Neural cell (in vitro differentiated cells): ENCODE results near the gene SLC7A6. TPM values are rescaled to one million over a fixed set of nuclear protein-coding genes. Genes with fewer than 3 reads are reported as not detected.

Source experiments
- H2AFZ ChIP-seq: fragments of 200-600, 300-800 bp; sonication (generic), shearing (Covaris generic); 2 replicates; pipeline ENCODE4 v1.6.0; 2014; ENCODE audit warnings: low read depth, mild to moderate bottlenecking, antibody characterized with exemption, low read length, moderate library complexity
- H3F3A ChIP-seq: fragments of 200-600 bp; shearing (Covaris generic); 2 replicates; pipeline ENCODE4 v1.6.1; 2016; ENCODE audit warnings: mild to moderate bottlenecking, moderate library complexity, mixed read lengths, antibody characterized with exemption, low read length; ENCODE audit not compliant: insufficient read depth, poor library complexity, severe bottlenecking
- H3K27ac ChIP-seq: fragments of 200-600, 300-800 bp; sonication (generic), shearing (Covaris generic); 2 replicates; pipeline ENCODE4 v1.5.1; 2014; ENCODE audit warnings: mild to moderate bottlenecking, low read length, moderate library complexity
- H3K27me3 ChIP-seq: fragments of 300-800, 200-600 bp; sonication (generic), shearing (Covaris generic); 2 replicates; pipeline ENCODE4 v1.6.0; 2014; ENCODE audit warnings: mild to moderate bottlenecking, low read depth, low read length, moderate library complexity; ENCODE audit not compliant: insufficient read depth
- H3K36me3 ChIP-seq: fragments of 300-800, 200-600 bp; sonication (generic), shearing (Covaris generic); 2 replicates; pipeline ENCODE4 v1.5.1; 2014; ENCODE audit warnings: mild to moderate bottlenecking, antibody characterized with exemption, low read length, moderate library complexity; ENCODE audit not compliant: insufficient read depth
- H3K4me2 ChIP-seq: fragments of 300-800, 200-600 bp; sonication (generic), shearing (Covaris generic); 2 replicates; pipeline ENCODE4 v1.6.0; 2014; ENCODE audit warnings: mild to moderate bottlenecking, low read length
- H3K4me3 ChIP-seq: fragments of 300-800, 200-600 bp; sonication (generic), shearing (Covaris generic); 2 replicates; pipeline ENCODE4 v1.5.1; 2014; ENCODE audit warnings: mild to moderate bottlenecking, low read length, moderate library complexity
- H3K79me2 ChIP-seq: fragments of 200-600 bp; shearing (Covaris generic); replicated peaks from 2 replicates; pipeline ENCODE4 v1.6.0; 2014; ENCODE audit warnings: mild to moderate bottlenecking, low read length, moderate library complexity; ENCODE audit not compliant: insufficient read depth
- H3K9ac ChIP-seq: fragments of 300-800, 200-600 bp; sonication (generic), shearing (Covaris generic); 2 replicates; pipeline ENCODE4 v1.6.1; 2016; ENCODE audit warnings: mild to moderate bottlenecking, low read length, mixed read lengths
- H3K9me2 ChIP-seq: fragments of 200-600 bp; shearing (Covaris generic); 2 replicates; pipeline ENCODE4 v1.6.1; 2016; ENCODE audit warnings: mild to moderate bottlenecking, low read length, mixed read lengths; ENCODE audit not compliant: insufficient read depth
- H3K9me3 ChIP-seq: fragments of 200-600, 300-800 bp; sonication (generic), shearing (Covaris generic); 2 replicates; pipeline ENCODE4 v1.6.1; 2016; ENCODE audit warnings: mild to moderate bottlenecking, mixed run types, low read length, moderate library complexity, mixed read lengths
- H4K20me1 ChIP-seq: fragments of 200-600 bp; shearing (Covaris generic); 2 replicates; pipeline ENCODE4 v1.6.1; 2016; ENCODE audit warnings: mild to moderate bottlenecking, mixed run types; ENCODE audit not compliant: insufficient read depth
- CTCF ChIP-seq: fragments of 450-650 bp; IDR thresholded peaks from 2 replicates; pipeline ENCODE4 v1.5.1; 2014; ENCODE audit warnings: antibody characterized with exemption, mild to moderate bottlenecking, moderate library complexity; ENCODE audit not compliant: poor library complexity, severe bottlenecking
- EP300 ChIP-seq: fragments of 450-650 bp; conservative IDR thresholded peaks from 2 replicates; pipeline ENCODE4 v1.6.1; 2014; ENCODE audit warnings: antibody characterized with exemption, mild to moderate bottlenecking, moderate library complexity; ENCODE audit not compliant: poor library complexity, severe bottlenecking
- EZH2 ChIP-seq: fragments of 200-600, 300-800 bp; shearing (Covaris generic), sonication (generic); IDR thresholded peaks from 2 replicates; pipeline ENCODE4 v1.6.1; 2014; ENCODE audit warnings: antibody characterized with exemption, low read length, borderline replicate concordance, mild to moderate bottlenecking; ENCODE audit not compliant: insufficient read depth, poor library complexity, severe bottlenecking
- MXI1 ChIP-seq: fragments of 450-650 bp; conservative IDR thresholded peaks from 2 replicates; pipeline ENCODE4 v1.6.1; 2014; ENCODE audit warnings: antibody characterized with exemption, mild to moderate bottlenecking; ENCODE audit not compliant: poor library complexity, severe bottlenecking
- POLR2AphosphoS5 ChIP-seq: IDR thresholded peaks from 2 replicates; pipeline ENCODE4 v1.6.1; 2012
- RAD21 ChIP-seq: fragments of 450-650 bp; conservative IDR thresholded peaks from 2 replicates; pipeline ENCODE4 v1.6.1; 2014; ENCODE audit warnings: antibody characterized with exemption, mild to moderate bottlenecking, moderate library complexity
- REST ChIP-seq: IDR thresholded peaks from 2 replicates; pipeline ENCODE4 v1.6.1; 2012; ENCODE audit warnings: borderline replicate concordance
- SMC3 ChIP-seq: fragments of 450-650 bp; conservative IDR thresholded peaks from 2 replicates; pipeline ENCODE4 v1.6.1; 2014; ENCODE audit warnings: antibody characterized with exemption, mild to moderate bottlenecking, moderate library complexity; ENCODE audit not compliant: poor library complexity
- TAF1 ChIP-seq: IDR thresholded peaks from 2 replicates; pipeline ENCODE4 v1.6.1; 2012; ENCODE audit warnings: low read depth
- polyA plus RNA-seq: library from polyadenylated mRNA; depleted of rRNA; stranded (reverse); fragments of >200 nt; gene quantifications from 2 replicates; pipeline ENCODE4 v1.2.3, GENCODE V29; 2014

Gene SLC7A6
- polyA plus RNA-seq, 1 donor from 2014 or later: 39.3 TPM

- Histone ChIP-seq H3F3A (no peaks in the 10 kb centered on the region), H3K36me3 (no peaks in the 10 kb centered on the region), H3K27ac (no peak overlapping the region), H2AFZ (no peak overlapping the region), H3K9me2 (no peaks in the 10 kb centered on the region), H3K9me3 (no peaks in the 10 kb centered on the region), H3K9ac (no peak overlapping the region), H3K4me2 (no peak overlapping the region), H3K27me3 (peaks cover 19% of the 10 kb centered on the region), H3K4me3 (no peak overlapping the region), H4K20me1 (no peaks in the 10 kb centered on the region), H3K79me2 (no peaks in the 10 kb centered on the region)
- TF ChIP-seq SMC3 (no peak), CTCF (no peak), TAF1 (no peak), MXI1 (no peak), POLR2AphosphoS5 (no peak), EP300 (no peak), REST (no peak), EZH2 (no peak), RAD21 (no peak)
Measured at GRCh38 chr16:68230176-68230571, 34.2 kb upstream of the SLC7A6 start.

GRCh38 chr16:68230956-68231355 lies 33.4 kb upstream of the SLC7A6 start:
- H3K36me3 ChIP-seq: no peaks in the 10 kb centered on the region
- TF ChIP-seq TAF1 (no peak), MXI1 (no peak), SMC3 (no peak), CTCF (no peak), RAD21 (no peak), REST (no peak), EP300 (no peak), EZH2 (no peak), POLR2AphosphoS5 (no peak)

More at GRCh38 chr16:68230956-68231355, 33.4 kb upstream of the SLC7A6 start:
- Histone ChIP-seq H3F3A (no peaks in the 10 kb centered on the region), H3K4me3 (no peak overlapping the region), H2AFZ (no peak overlapping the region), H3K9me2 (no peaks in the 10 kb centered on the region), H3K9ac (no peak overlapping the region), H3K4me2 (no peak overlapping the region), H4K20me1 (no peaks in the 10 kb centered on the region), H3K27ac (no peak overlapping the region), H3K79me2 (no peaks in the 10 kb centered on the region), H3K9me3 (no peaks in the 10 kb centered on the region), H3K27me3 (peaks cover 27% of the 10 kb centered on the region)
